Type B pancreatic cell (in vitro differentiated cells): ENCODE measurements around the gene PFN3. TPM values are rescaled to one million over a fixed set of nuclear protein-coding genes. Genes with fewer than 3 reads are reported as not detected.

ENCODE experiments used
- DNase-seq: peaks from one replicate; pipeline ENCODE4 v3.0.0; 2021; ENCODE audit warnings: mixed read lengths; ENCODE audit not compliant: unreplicated experiment; ENCODE audit errors: extremely low spot score
- H3K27ac Mint-ChIP-seq: 2 replicates; pipeline ENCODE4 v1.8.0; 2021; ENCODE audit warnings: mild to moderate bottlenecking, mixed read lengths
- H3K27me3 Mint-ChIP-seq: 2 replicates; pipeline ENCODE4 v1.8.0; 2021; ENCODE audit warnings: mixed read lengths
- H3K36me3 Mint-ChIP-seq: 2 replicates; pipeline ENCODE4 v1.8.0; 2021; ENCODE audit warnings: mixed read lengths
- H3K4me1 Mint-ChIP-seq: one replicate; pipeline ENCODE4 v1.8.0; 2021; ENCODE audit warnings: mixed read lengths; ENCODE audit not compliant: unreplicated experiment
- H3K4me3 Mint-ChIP-seq: 2 replicates; pipeline ENCODE4 v1.8.0; 2021; ENCODE audit warnings: mild to moderate bottlenecking, mixed read lengths
- H3K9me3 Mint-ChIP-seq: 2 replicates; pipeline ENCODE4 v1.8.0; 2021; ENCODE audit warnings: mixed read lengths
- CTCF ChIP-seq: fragments of 200-600 bp; sonication (generic); conservative IDR thresholded peaks from 2 replicates; pipeline ENCODE4 v1.5.0; 2021; ENCODE audit warnings: antibody characterized with exemption, mild to moderate bottlenecking
- total RNA-seq: library from RNA; stranded (reverse); gene quantifications from 2 replicates; pipeline ENCODE4 v1.2.1, GENCODE V29; 2021; ENCODE audit warnings: low replicate concordance

PFN3 gene
- total RNA-seq, 1 donor from 2014 or later = not detected

- H3K4me1 Mint-ChIP-seq = no peaks in the 10 kb centered on the region
- H3K36me3 Mint-ChIP-seq = no peaks in the 10 kb centered on the region
- H3K27ac Mint-ChIP-seq = no peak overlapping the region
- no peaks in the 10 kb centered on the region for H3K9me3 Mint-ChIP-seq
- no peak overlapping the region for H3K4me3 Mint-ChIP-seq
- no peak for TF ChIP-seq CTCF
- DNase-seq = no peak
- H3K27me3 Mint-ChIP-seq = peaks cover 32% of the 10 kb centered on the region
These were observed 12.3 kb upstream of the PFN3 start for GRCh38 chr5:177412603-177413233.

GRCh38 chr5:177410575-177410974, 10.1 kb upstream of the PFN3 start:
- Mint-ChIP-seq H3K27me3 (peaks cover 54% of the 10 kb centered on the region), H3K9me3 (no peaks in the 10 kb centered on the region), H3K27ac (no peak overlapping the region)

GRCh38 chr5:177409043-177409801, 8.8 kb upstream of the PFN3 start, which contains the start of gene F12:
Gene F12, minus strand, starts transcription at chr5:177409564. Its CDS starts 37 bp downstream, at chr5:177409527.
- no peaks in the 10 kb centered on the region for H3K4me1 Mint-ChIP-seq
- H3K27me3 Mint-ChIP-seq = peaks cover 60% of the 10 kb centered on the region
- H3K36me3 Mint-ChIP-seq = no peaks in the 10 kb centered on the region
- H3K27ac Mint-ChIP-seq = no peak within 1 kb of the TSS
- H3K4me3 Mint-ChIP-seq = no peak within 1 kb of the TSS
- no peaks in the 10 kb centered on the region for H3K9me3 Mint-ChIP-seq
- DNase-seq = no peak
- no peak for TF ChIP-seq CTCF

More at GRCh38 chr5:177410575-177410974, 10.1 kb upstream of the PFN3 start:
- no peak for DNase-seq
- no peak overlapping the region for H3K4me3 Mint-ChIP-seq
- no peaks in the 10 kb centered on the region for H3K36me3 Mint-ChIP-seq
- TF ChIP-seq CTCF = no peak
- no peaks in the 10 kb centered on the region for H3K4me1 Mint-ChIP-seq

- Mint-ChIP-seq H3K27ac (no peak overlapping the region), H3K36me3 (no peaks in the 10 kb centered on the region), H3K4me3 (no peak overlapping the region), H3K4me1 (peaks cover 8% of the 10 kb centered on the region), H3K27me3 (peaks cover 70% of the 10 kb centered on the region), H3K9me3 (no peaks in the 10 kb centered on the region)
- no peak for DNase-seq
- no peak for TF ChIP-seq CTCF
These were observed 5.3 kb upstream of the PFN3 start for GRCh38 chr5:177405805-177406204.

- H3K36me3 Mint-ChIP-seq = no peaks in the 10 kb centered on the region
- no peak for TF ChIP-seq CTCF
- H3K27ac Mint-ChIP-seq = no peak overlapping the region
- no peaks in the 10 kb centered on the region for H3K9me3 Mint-ChIP-seq
- H3K4me3 Mint-ChIP-seq = peak overlapping the region; percentile 72
- peaks cover 70% of the 10 kb centered on the region for H3K27me3 Mint-ChIP-seq
- peaks cover 8% of the 10 kb centered on the region for H3K4me1 Mint-ChIP-seq
- no peak for DNase-seq
These were observed 4.9 kb upstream of the PFN3 start for GRCh38 chr5:177405312-177405711.
